ELF-1 (cell line): ENCODE data around the gene OBP2A.
"Not testable (repeated sequence)": the region's sequence is repeated elsewhere in the genome, so short reads cannot be mapped to it uniquely, and the experiment has no call there.

Experiments used
- DNase-seq: peaks from one replicate; pipeline ENCODE4 v3.0.0-alpha.2; 2016; ENCODE audit warnings: low read depth, low spot score

The OBP2A gene

DNA sequence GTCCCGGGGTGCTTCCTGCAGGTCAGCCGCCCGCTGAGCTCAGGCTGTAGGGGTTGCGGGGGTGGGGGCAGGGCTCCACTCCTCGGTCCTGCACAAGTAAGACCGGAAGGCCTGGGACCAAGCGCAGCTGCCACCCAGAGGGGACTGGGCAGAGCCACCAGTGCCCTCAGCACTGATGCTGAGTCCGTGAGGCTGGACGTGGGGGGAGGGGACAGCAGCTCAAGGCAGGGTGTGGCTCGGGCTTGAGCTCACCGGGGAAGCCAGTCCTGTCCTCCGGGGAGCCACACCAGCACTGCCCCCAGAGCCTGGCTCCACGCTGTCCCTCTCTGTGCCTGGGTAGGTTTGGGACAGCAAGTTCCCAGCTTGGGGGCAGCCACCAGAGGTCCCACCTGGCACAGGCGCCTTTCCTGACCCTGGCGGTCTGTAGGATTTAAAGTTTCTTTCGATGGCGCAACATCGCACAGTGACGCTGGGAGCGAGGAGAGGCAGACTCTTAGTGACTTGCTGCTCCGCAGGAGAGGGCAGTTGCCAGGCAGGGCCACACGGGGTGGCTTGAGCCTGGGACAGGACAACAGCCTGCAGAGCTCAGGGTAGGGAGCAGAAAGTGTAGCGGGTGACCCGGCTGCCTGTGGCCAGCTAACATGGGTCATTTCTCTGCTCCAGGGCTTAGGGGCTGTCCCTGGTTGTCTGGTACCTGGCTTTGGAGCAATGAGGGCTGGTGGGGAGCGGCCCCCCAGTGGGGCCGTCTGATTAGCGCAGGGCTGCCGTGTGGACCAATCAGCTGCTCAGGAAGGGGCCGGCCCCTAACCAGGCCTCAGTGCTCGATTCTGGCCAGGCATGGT, 19.0 kb upstream of the OBP2A start:
- peak; percentile 75 for DNase-seq

DNA sequence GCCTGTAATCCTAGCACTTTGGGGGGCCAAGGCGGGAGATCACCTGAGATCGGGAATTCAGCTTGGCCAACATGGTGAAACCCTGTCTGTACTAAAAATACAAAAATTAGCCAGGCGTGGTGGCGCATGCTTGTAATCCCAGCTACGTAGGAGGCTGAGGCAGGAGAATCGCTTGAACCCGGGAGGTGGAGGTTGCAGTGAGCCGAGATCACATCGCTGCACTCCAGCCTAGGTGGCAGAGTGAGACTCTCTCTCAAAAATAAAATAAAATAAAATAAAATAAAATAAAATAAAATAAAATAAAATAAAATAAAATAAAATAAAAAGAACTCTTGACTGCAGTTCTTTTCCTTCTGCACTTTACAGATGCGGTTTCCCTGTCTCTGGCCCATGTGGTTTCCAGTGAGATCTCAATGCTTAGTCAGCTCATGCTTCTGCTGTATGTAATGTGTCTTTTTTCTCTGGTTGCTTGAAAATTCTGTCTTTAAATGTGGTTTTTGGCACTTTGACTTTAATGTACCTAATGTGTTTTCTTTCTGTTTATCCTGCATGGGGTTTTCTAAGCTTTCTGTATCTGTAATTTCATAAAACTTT, 17.0 kb upstream of the OBP2A start:
- DNase-seq, result not testable (repeated sequence)

GRCh38 chr9:135530146-135530545, 15.8 kb upstream of the OBP2A start:
- DNase-seq, result no peak

- DNase-seq, result no peak
Observed at GRCh38 chr9:135531096-135531495, 14.8 kb upstream of the OBP2A start.

GRCh38 chr9:135533113-135533512, 12.8 kb upstream of the OBP2A start:
- no peak for DNase-seq

- no peak for DNase-seq
Observed at GRCh38 chr9:135533674-135534073, 12.3 kb upstream of the OBP2A start.

- DNase-seq, result peak; percentile 67
Observed at GRCh38 chr9:135534192-135534711, 11.7 kb upstream of the OBP2A start.

DNA sequence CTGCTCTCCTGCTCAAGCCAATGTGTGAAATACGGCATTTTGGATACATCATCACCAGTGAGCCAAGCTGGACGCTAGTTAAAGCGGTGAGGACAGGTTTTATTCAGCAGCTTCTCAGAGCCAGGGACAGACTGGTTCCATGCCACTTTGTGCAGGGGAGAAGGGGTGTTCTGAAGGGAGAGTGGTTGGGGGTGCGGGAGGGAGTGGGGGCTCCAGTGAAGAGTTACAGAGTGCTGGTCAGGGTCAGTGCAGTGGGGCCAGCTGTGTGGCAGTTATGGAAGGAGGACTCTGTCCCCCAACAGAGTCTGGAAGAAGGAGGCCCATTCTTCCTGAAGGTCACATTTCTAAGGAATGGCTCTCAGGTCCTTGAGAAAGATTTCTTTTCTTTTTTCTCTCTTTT, 11.1 kb upstream of the OBP2A start:
- DNase-seq, result not testable (repeated sequence)

- not testable (repeated sequence) for DNase-seq
Observed at GRCh38 chr9:135535631-135536030, 10.3 kb upstream of the OBP2A start.

DNA sequence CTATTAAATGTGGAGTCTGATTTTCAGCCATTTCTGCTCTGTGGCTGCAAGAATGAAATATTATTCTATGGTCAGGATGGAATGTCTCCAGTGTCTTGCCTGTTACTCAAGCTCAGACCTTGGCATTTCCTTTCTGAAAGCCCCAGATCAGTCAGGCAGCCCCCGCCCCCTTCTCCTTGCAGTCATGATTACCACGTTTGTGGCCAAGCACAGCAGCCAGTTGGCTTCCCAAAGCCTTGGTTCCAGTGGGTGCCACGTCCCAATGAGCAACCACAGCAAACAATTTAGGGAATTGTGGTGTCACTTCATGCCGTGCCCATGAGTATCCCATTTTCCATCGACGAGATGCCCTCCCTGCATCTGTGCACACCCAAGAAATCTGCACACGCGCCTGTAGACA, 9.7 kb upstream of the OBP2A start:
- no peak for DNase-seq

DNA sequence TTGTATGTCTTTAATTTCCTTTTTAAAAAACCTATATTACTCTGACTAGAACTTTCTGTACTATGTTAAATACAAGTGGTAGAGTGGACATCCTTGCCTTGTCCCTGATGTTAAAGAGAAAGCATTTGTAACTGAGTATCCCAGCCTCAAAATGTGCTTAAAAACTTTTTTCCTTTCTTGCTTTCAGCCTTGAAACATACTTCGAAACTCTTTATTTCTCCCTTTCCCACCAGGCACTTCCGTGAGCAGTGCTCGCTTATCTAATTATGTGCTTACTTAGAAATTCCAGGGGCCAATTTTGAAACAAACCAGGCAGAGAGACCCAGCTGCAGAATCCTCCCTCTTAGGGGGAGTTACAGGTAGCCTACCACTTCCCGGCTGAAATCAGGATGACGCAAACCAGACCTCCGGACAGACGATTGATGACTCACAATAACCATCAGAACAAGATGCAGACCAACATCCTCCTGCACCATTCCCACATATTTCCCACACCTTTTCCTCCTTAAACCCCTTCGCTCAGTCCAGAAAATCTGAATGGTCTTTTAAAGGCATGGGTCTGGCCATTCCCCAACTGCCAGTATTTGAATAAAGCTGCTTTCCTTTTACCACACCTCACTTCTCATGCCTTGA, 2.5 kb upstream of the OBP2A start:
- peak; percentile 81 for DNase-seq

DNA sequence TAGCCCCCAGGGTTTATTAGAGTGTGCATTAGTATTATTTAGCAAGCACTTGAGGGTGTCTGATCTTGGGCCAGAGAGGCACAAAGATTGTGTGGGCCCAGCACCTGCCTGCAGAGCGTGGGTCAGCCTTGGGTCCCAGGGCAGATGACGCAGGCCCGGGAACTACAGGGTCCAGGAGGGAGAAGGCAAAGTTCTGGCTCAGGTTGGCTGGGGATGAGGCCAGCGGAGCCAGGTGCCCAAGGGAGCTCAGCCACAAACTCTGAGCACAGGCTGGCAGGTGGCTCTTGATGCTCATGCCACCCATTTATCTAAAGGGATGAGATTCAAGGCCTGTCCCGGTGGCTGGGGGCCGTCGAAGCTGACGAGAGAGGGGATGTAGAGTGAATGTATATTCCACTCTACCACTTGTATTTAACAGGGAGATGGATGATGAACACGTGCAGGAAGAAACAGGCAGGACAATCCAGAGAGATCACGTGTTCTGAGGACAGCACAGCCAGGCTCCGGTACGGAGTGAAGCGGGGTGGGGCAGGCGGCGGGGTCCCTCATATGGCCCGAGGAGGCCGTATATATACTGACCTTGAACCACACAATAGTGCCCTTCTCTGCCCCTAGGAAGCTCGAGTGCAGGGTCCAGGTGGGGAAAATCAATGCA, 818 bp upstream of the OBP2A start:
- no peak for DNase-seq

GRCh38 chr9:135546792-135547617, 1.1 kb downstream of the OBP2A start:
- DNase-seq, result not testable (repeated sequence)

DNA sequence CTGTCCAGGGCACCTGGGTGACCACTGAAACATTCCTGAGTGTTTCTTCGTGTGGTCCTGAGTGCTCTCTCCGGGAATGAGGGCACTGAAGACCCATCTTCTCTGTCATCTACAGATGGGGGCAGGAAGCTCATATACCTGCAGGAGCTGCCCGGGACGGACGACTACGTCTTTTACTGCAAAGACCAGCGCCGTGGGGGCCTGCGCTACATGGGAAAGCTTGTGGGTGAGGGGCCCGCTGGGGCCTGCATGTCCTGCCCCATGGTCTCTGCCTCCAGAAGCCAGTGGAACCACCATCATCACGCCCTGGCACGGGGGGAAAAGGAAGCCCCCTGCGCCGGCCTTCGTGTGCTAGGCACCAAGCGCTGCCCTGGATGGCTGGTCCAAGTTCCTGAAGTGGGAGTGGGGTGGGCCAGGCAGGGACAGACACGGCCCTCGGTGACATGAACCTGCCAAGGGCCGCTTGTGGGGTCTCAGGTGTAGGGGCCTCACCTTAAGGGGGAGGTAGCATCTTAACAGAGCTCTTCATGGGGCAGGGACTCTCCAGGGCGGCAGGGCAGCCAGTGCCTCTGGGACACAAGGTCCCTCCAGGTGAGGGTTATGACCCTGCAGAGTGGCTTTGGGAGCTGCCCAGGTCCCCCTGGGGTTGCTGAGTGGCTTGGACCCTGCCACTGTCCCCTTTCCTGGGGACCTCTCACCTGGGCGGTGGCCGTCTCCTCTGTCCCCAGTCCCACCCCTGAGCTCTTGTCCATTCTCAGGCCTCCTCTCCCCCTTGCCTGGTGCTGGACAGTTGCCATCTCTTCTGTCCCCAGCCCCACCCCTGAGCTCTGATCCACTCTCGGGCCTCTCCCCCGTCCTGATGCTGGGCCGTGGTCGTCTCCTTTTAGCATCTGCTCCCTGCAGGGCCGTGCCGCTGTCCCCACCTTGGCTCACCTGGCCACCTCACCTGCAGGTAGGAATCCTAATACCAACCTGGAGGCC, 2.1 kb downstream of the OBP2A start:
- no peak for DNase-seq

DNA sequence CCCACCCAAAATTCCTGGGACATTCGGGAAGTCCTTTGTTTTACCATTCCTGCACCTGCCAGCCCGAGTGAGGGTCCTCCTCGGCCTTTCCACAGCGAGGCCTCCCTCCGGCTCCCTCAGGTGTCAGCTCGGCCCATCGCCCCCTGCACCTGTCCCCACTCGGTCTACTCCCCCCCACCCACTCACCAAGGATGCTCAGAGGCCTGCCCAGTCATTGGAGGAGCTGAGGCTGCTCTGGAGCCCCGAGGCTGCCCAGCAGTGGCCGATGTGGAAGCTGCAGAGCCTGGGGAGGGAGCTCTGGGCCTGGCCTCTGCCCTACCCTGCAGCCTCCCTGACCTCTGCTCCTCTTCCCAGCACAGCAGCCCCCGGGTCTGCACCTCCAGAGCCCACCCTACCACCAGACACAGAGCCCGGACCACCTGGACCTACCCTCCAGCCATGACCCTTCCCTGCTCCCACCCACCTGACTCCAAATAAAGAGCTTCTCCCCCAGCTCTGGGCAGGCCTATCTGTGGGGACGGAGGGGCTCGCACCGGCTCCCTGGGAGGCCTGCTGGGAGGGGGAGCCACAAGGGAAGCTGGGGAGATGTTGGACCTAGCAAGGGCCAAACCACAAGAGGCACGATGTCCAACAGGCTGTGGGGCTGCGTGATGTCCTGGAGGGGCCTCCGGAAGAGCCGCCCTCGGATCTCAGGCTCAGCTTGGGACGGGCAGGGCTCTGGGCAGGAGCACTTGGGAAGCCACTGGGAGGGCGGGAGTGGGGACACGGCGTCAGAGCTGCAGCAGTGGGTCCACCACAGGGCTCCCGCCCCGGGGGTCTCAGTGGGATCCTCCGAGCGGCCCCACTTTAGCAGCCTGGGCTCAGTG, 3.8 kb downstream of the OBP2A start:
- DNase-seq, result not testable (repeated sequence)

DNA sequence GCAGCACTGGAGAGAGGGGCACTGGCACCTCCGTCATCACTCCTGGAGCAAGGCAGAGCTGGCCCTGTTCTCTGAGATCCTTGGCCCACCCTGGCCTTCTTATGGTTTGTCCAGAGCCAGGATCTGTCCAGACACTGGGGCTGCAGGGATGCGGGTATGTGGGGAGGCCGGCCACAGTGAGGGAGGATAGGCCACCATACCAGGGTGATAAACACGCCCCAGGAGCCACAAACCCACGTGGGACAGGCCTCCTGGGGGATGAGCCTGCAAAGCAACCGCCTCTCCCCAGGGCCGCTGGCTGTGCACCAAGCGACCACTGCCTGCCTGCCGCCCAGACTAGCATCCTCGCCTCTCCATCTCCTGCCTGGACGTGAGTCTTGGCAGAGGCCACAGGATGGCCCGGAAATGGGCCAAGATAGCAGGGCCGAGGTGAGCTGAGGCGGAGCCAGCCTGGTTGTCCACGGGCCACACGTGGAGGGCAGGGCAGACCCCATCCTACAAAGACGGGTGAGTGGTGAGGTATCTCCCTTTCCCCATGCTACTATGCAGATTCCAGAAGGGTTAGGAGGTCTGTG, 4.5 kb downstream of the OBP2A start:
- DNase-seq, result no peak

GRCh38 chr9:135551031-135551430, 5.1 kb downstream of the OBP2A start:
- DNase-seq, result no peak

GRCh38 chr9:135551456-135551855, 5.5 kb downstream of the OBP2A start:
- DNase-seq, result no peak
